Common myeloid progenitor, CD34-positive (primary cell): ENCODE data around the gene C2CD3.
A peak's percentile ranks its signal among the peaks of the same experiment; 100 is the strongest.

Experiments used
- CTCF ChIA-PET: fragments of 350-600 bp; sonication (Branson Sonifier 250); formaldehyde crosslinking; loops from one replicate; lab custom pipeline; 2021; ENCODE audit warnings: antibody characterized with exemption; lab: Charles Lee
- POLR2A ChIA-PET: fragments of 350-600 bp; sonication (Branson Sonifier 250); formaldehyde crosslinking; loops from one replicate; lab custom pipeline; 2021; ENCODE audit warnings: antibody characterized with exemption; lab: Charles Lee
- DNase-seq, 3 donors: peaks; one replicate each; pipeline versions ENCODE4 v3.0.0 to v3.0.0-alpha.2; 2013
- H3K27ac ChIP-seq, 2 experiments: 1 replicate in 1 of 2; 2 replicates in 1 of 2; pipeline ENCODE4 v1.7.0; 2013; ENCODE audit warnings: inconsistent platforms in 2 of 2, low read length in 2 of 2, mild to moderate bottlenecking in 2 of 2, low read depth in 1 of 2, moderate library complexity in 1 of 2; ENCODE audit not compliant: severe bottlenecking in 2 of 2, insufficient read depth in 1 of 2, poor library complexity in 1 of 2
- H3K27me3 ChIP-seq, 5 experiments: replicated peaks in 2 of 5; 1 replicate in 3 of 5; 2 replicates in 2 of 5; pipeline versions ENCODE4 v1.6.1 to v1.7.0; 2013; ENCODE audit warnings: low read length in 4 of 5, mild to moderate bottlenecking in 2 of 5, moderate library complexity in 2 of 5, inconsistent platforms in 1 of 5; ENCODE audit not compliant: insufficient read depth in 5 of 5, control insufficient read depth in 4 of 5
- H3K36me3 ChIP-seq, 4 experiments: 1 replicate in 2 of 4; 2 replicates in 2 of 4; pipeline versions ENCODE4 v1.6.1 to v1.7.0; 2013; ENCODE audit warnings: low read length in 3 of 4, control low read depth in 1 of 4, mild to moderate bottlenecking in 1 of 4; ENCODE audit not compliant: control insufficient read depth in 4 of 4, insufficient read depth in 4 of 4
- H3K4me1 ChIP-seq, 4 experiments: 1 replicate in 3 of 4; 2 replicates in 1 of 4; pipeline versions ENCODE4 v1.6.1 to v1.7.1; 2013; ENCODE audit warnings: low read length in 3 of 4, mild to moderate bottlenecking in 3 of 4, control low read depth in 1 of 4, inconsistent platforms in 1 of 4, moderate library complexity in 1 of 4; ENCODE audit not compliant: control insufficient read depth in 4 of 4, insufficient read depth in 4 of 4; ENCODE audit errors: control extremely low read depth in 1 of 4
- H3K4me3 ChIP-seq, 7 experiments: 1 replicate in 4 of 7; 2 replicates in 3 of 7; pipeline versions ENCODE4 v1.5.1 to v1.7.0; 2013; ENCODE audit warnings: mild to moderate bottlenecking in 7 of 7, low read length in 6 of 7, moderate library complexity in 6 of 7, inconsistent platforms in 2 of 7, low read depth in 2 of 7, control low read depth in 1 of 7; ENCODE audit not compliant: insufficient read depth in 4 of 7, control insufficient read depth in 1 of 7; ENCODE audit errors: extremely low read depth in 1 of 7
- H3K9me3 ChIP-seq, 5 experiments: 1 replicate in 4 of 5; 2 replicates in 1 of 5; pipeline versions ENCODE4 v1.6.1 to v1.7.1; 2013; ENCODE audit warnings: low read length in 4 of 5, mild to moderate bottlenecking in 2 of 5, inconsistent platforms in 1 of 5, low read depth in 1 of 5, moderate library complexity in 1 of 5; ENCODE audit not compliant: control insufficient read depth in 4 of 5, insufficient read depth in 2 of 5; ENCODE audit errors: control extremely low read depth in 1 of 5
- WGBS: methylation state at CpG from one replicate; pipeline ENCODE4 v1.1.5; 2013; ENCODE audit not compliant: insufficient coverage; 5-methylcytosine and 5-hydroxymethylcytosine counted together

Gene C2CD3

GRCh38 chr11:74035264-74035663 lies 135.5 kb downstream of the C2CD3 start:
- H3K9me3 ChIP-seq = no peaks in the 10 kb centered on the region
- ChIA-PET POLR2A (no interaction called here), CTCF (interaction anchor here (1.3 to 2.2 kb wide), 2 partner anchors 17 to 72 kb away, joined by 6 to 7 read pairs; no protein-coding TSS in a partner anchor)
- no CpG with 5 or more reads among the region's 1 CpG for WGBS
- H3K36me3 ChIP-seq = peaks cover 22 to 84% (median 58%) of the 10 kb centered on the region in 4 experiments
- H3K27me3 ChIP-seq = no peaks in the 10 kb centered on the region
- no peak overlapping the region for H3K27ac ChIP-seq
- no peak for DNase-seq
- peaks cover 0 to 2% (median 0%) of the 10 kb centered on the region in 4 experiments for H3K4me1 ChIP-seq
- no peak overlapping the region for H3K4me3 ChIP-seq

- CTCF ChIA-PET = interaction anchor here (0.9 to 2.2 kb wide), 5 partner anchors 15 to 72 kb away, joined by 3 to 6 read pairs (median 3); no protein-coding TSS in a partner anchor
- H3K36me3 ChIP-seq = peaks cover 17 to 80% (median 52%) of the 10 kb centered on the region in 4 experiments
- DNase-seq = peak in 2 of 3 donors; percentile 36 to 39
Observed at GRCh38 chr11:74033046-74033445, 137.8 kb downstream of the C2CD3 start.

GRCh38 chr11:74030723-74031676 lies 139.8 kb downstream of the C2CD3 start:
- POLR2A ChIA-PET = no interaction called here
- H3K27ac ChIP-seq = no peak overlapping the region
- no peaks in the 10 kb centered on the region for H3K27me3 ChIP-seq
- DNase-seq = no peak
- no peak overlapping the region for H3K4me3 ChIP-seq
- H3K36me3 ChIP-seq = peaks cover 17 to 66% (median 40%) of the 10 kb centered on the region in 4 experiments
- H3K4me1 ChIP-seq = peaks cover 0 to 4% (median 1%) of the 10 kb centered on the region in 4 experiments
- 93% methylated on average over 6 of the region's 9 CpGs for WGBS
- CTCF ChIA-PET = interaction anchor here (1.3 kb wide), 1 partner anchor 34 kb away, joined by 5 read pairs; no protein-coding TSS in a partner anchor
- H3K9me3 ChIP-seq = no peaks in the 10 kb centered on the region

More at GRCh38 chr11:74033046-74033445, 137.8 kb downstream of the C2CD3 start:
- peaks cover 0 to 2% (median 0%) of the 10 kb centered on the region in 4 experiments for H3K4me1 ChIP-seq
- H3K27ac ChIP-seq = no peak overlapping the region
- POLR2A ChIA-PET = no interaction called here
- no peaks in the 10 kb centered on the region for H3K27me3 ChIP-seq
- H3K4me3 ChIP-seq = no peak overlapping the region
- no peaks in the 10 kb centered on the region for H3K9me3 ChIP-seq
- WGBS = 93% methylated on average over 3 of the region's 3 CpGs

- 100% methylated on average over 4 of the region's 7 CpGs for WGBS
- POLR2A ChIA-PET = no interaction called here
- CTCF ChIA-PET = interaction anchor here (0.9 to 1.6 kb wide), 2 partner anchors 13 to 20 kb away, joined by 3 to 4 read pairs; no protein-coding TSS in a partner anchor
- no peak for DNase-seq
- Histone ChIP-seq H3K27ac (no peak overlapping the region), H3K4me3 (no peak overlapping the region), H3K4me1 (peaks cover 0 to 18% (median 9%) of the 10 kb centered on the region in 4 experiments), H3K27me3 (no peaks in the 10 kb centered on the region), H3K9me3 (no peaks in the 10 kb centered on the region), H3K36me3 (peaks cover 6 to 30% (median 20%) of the 10 kb centered on the region in 4 experiments)
Observed at GRCh38 chr11:74025467-74026166, 145.2 kb downstream of the C2CD3 start.

GRCh38 chr11:74024261-74025029 lies 146.4 kb downstream of the C2CD3 start:
- Histone ChIP-seq H3K27me3 (no peaks in the 10 kb centered on the region), H3K4me1 (peaks cover 0 to 29% (median 21%) of the 10 kb centered on the region in 4 experiments), H3K9me3 (no peaks in the 10 kb centered on the region), H3K36me3 (peaks cover 4 to 24% (median 15%) of the 10 kb centered on the region in 4 experiments), H3K27ac (no peak overlapping the region), H3K4me3 (no peak overlapping the region)
- DNase-seq = peak in 1 of 3 donors; percentile 17
- ChIA-PET CTCF (no interaction called here), POLR2A (no interaction called here)
- WGBS = 88% methylated on average over 2 of the region's 2 CpGs

GRCh38 chr11:74023276-74023675 lies 147.5 kb downstream of the C2CD3 start:
- POLR2A ChIA-PET = no interaction called here
- Histone ChIP-seq H3K4me3 (no peak overlapping the region), H3K4me1 (peaks cover 0 to 41% (median 31%) of the 10 kb centered on the region in 4 experiments), H3K27me3 (no peaks in the 10 kb centered on the region), H3K36me3 (peaks cover 2 to 19% (median 10%) of the 10 kb centered on the region in 4 experiments), H3K9me3 (no peaks in the 10 kb centered on the region), H3K27ac (no peak overlapping the region)
- CTCF ChIA-PET = no interaction called here
- no peak for DNase-seq
